HEK293 (cell line): ENCODE results near the gene PLAGL1.

Experiments
- CTCF ChIA-PET: fragments of 350-600 bp; formaldehyde crosslinking; extraction: SDS; loops from one replicate; lab custom pipeline; 2021; ENCODE audit warnings: antibody characterized with exemption; lab: Yijun Ruan, JAX
- POLR2A ChIA-PET: fragments of 300-600 bp; formaldehyde crosslinking; extraction: SDS; loops from one replicate; lab custom pipeline; 2020; ENCODE audit warnings: antibody characterized with exemption, inconsistent platforms; lab: Yijun Ruan, JAX
- H3K27ac ChIP-seq: fragments of 200-500 bp; sonication (Bioruptor generic); 2 replicates; pipeline ENCODE4 v1.5.1; 2014; ENCODE audit warnings: low read depth, low read length, control low read depth, inconsistent platforms; ENCODE audit errors: extremely low read depth
- H3K36me3 ChIP-seq, 2 experiments: fragments of 200-500 bp in 1 of 2; sonication (Bioruptor generic) in 1 of 2; 1 replicate in 1 of 2; 2 replicates in 1 of 2; pipeline ENCODE4 v1.5.1; 2014 to 2017; ENCODE audit warnings: inconsistent platforms in 2 of 2, low read length in 2 of 2; ENCODE audit not compliant: control insufficient read depth in 2 of 2, insufficient read depth in 1 of 2
- H3K4me1 ChIP-seq: fragments of 200-500 bp; sonication (Bioruptor generic); 2 replicates; pipeline ENCODE4 v1.5.1; 2014; ENCODE audit warnings: mild to moderate bottlenecking, low read length, inconsistent platforms; ENCODE audit not compliant: control insufficient read depth, insufficient read depth
- H3K4me3 ChIP-seq: 2 replicates; pipeline ENCODE4 v1.5.1; 2011; ENCODE audit warnings: low read depth, mild to moderate bottlenecking, control low read depth, low read length, moderate library complexity
- H3K9me3 ChIP-seq: fragments of 200-500 bp; sonication (Bioruptor generic); 2 replicates; pipeline ENCODE4 v1.5.1; 2014; ENCODE audit warnings: low read depth, low read length, inconsistent platforms; ENCODE audit not compliant: control insufficient read depth, insufficient read depth
- KLF9 ChIP-seq: fragments of 450-650 bp; formaldehyde crosslinking; IDR thresholded peaks from 2 replicates; pipeline ENCODE4 v1.5.1; 2016; ENCODE audit warnings: missing biosample characterization, missing genetic modification characterization, low read depth
- MZF1 ChIP-seq: fragments of 450-650 bp; formaldehyde crosslinking; IDR thresholded peaks from 2 replicates; pipeline ENCODE4 v1.5.1; 2017; ENCODE audit warnings: missing biosample characterization, missing genetic modification characterization, borderline replicate concordance
- ZBTB7A ChIP-seq: fragments of 450-650 bp; formaldehyde crosslinking; IDR thresholded peaks from 2 replicates; pipeline ENCODE4 v1.5.1; 2016; ENCODE audit warnings: low read depth, missing biosample characterization, missing genetic modification characterization
- ZEB2 ChIP-seq: fragments of 450-650 bp; formaldehyde crosslinking; IDR thresholded peaks from 2 replicates; pipeline ENCODE4 v1.5.1; 2016; ENCODE audit warnings: missing biosample characterization, missing genetic modification characterization
- ZFP41 ChIP-seq: fragments of 450-650 bp; formaldehyde crosslinking; IDR thresholded peaks from 2 replicates; pipeline ENCODE4 v1.5.1; 2016; ENCODE audit warnings: missing biosample characterization, missing genetic modification characterization, borderline replicate concordance
- ZNF157 ChIP-seq: fragments of 450-650 bp; formaldehyde crosslinking; IDR thresholded peaks from 2 replicates; pipeline ENCODE4 v1.5.1; 2016; ENCODE audit warnings: missing biosample characterization, missing genetic modification characterization
- ZNF221 ChIP-seq: fragments of 450-650 bp; formaldehyde crosslinking; IDR thresholded peaks from 2 replicates; pipeline ENCODE4 v1.5.1; 2017; ENCODE audit warnings: missing biosample characterization, missing genetic modification characterization, borderline replicate concordance
- ZNF341 ChIP-seq: fragments of 450-650 bp; formaldehyde crosslinking; IDR thresholded peaks from 2 replicates; pipeline ENCODE4; 2016; ENCODE audit warnings: low read depth, missing biosample characterization, missing genetic modification characterization
- ZNF426 ChIP-seq: fragments of 450-650 bp; formaldehyde crosslinking; IDR thresholded peaks from 2 replicates; pipeline ENCODE4 v1.5.1; 2017; ENCODE audit warnings: missing biosample characterization, missing genetic modification characterization, mild to moderate bottlenecking, inconsistent platforms, moderate library complexity
- ZNF513 ChIP-seq: fragments of 450-650 bp; IDR thresholded peaks from 2 replicates; pipeline ENCODE4 v1.5.1; 2018; ENCODE audit warnings: missing biosample characterization, missing genetic modification characterization
- ZNF518A ChIP-seq: fragments of 450-650 bp; formaldehyde crosslinking; conservative IDR thresholded peaks from 2 replicates; pipeline ENCODE4 v1.5.1; 2016; ENCODE audit warnings: low read depth, missing biosample characterization, missing genetic modification characterization
- ZNF626 ChIP-seq: fragments of 450-650 bp; sonication (Bioruptor Pico); formaldehyde crosslinking; IDR thresholded peaks from 2 replicates; pipeline ENCODE4 v1.5.1; 2018; ENCODE audit warnings: missing biosample characterization, missing genetic modification characterization, inconsistent platforms
- ZNF701 ChIP-seq: fragments of 450-650 bp; formaldehyde crosslinking; IDR thresholded peaks from 2 replicates; pipeline ENCODE4 v1.5.1; 2016; ENCODE audit warnings: missing biosample characterization, missing genetic modification characterization
- ZNF830 ChIP-seq: fragments of 450-650 bp; IDR thresholded peaks from 2 replicates; pipeline ENCODE4 v1.5.0; 2018; ENCODE audit warnings: missing biosample characterization, missing genetic modification characterization, low read depth, mild to moderate bottlenecking, moderate library complexity
- ZNF837 ChIP-seq: fragments of 450-650 bp; formaldehyde crosslinking; IDR thresholded peaks from 2 replicates; pipeline ENCODE4 v1.5.1; 2016; ENCODE audit warnings: missing biosample characterization, missing genetic modification characterization
- TF ChIP-seq, protein P1 (sequence below): fragments of 450-650 bp; formaldehyde crosslinking; IDR thresholded peaks from 2 replicates; pipeline ENCODE4 v1.5.1; 2017; ENCODE audit warnings: missing biosample characterization, missing genetic modification characterization
- TF ChIP-seq, protein P2 (sequence below): fragments of 450-650 bp; formaldehyde crosslinking; IDR thresholded peaks from 2 replicates; pipeline ENCODE4 v1.5.1; 2017; ENCODE audit warnings: missing biosample characterization, missing genetic modification characterization

PLAGL1 gene

DNA sequence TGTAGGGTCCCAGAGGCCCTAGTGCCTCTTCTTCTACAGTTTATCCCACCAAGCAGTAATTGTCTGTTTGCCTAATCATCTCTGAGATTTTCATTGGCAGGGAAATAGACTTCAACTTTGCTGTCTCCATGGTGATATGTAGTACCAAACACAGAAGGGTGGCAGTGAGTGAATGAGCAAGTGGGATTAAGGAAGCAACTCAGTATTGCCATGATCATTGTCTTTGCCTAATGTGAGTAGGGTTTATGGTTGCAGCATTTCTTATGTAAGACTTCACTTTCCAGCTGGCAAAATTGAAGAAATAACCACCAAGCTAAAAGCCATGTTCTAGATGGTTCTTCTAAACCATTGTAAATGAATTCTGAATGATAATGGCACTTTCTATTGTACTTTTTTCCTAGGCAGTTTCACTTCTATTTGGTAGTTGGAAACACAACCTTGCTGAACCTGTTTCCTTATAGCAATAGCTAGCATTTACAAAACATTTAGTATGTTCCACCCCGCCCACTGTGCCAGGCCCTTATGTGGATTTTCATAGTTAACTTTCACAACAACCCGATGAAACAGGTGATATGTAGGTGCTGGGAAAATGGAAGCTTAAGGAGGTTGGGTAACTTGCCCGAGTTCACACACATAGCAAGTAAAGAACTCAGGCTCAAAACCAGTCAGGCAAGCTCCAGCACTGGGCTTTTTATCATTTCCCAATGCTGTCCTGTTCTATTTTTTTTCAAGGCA, 111.8 kb downstream of the PLAGL1 start:
- POLR2A ChIA-PET, result no interaction called here

DNA sequence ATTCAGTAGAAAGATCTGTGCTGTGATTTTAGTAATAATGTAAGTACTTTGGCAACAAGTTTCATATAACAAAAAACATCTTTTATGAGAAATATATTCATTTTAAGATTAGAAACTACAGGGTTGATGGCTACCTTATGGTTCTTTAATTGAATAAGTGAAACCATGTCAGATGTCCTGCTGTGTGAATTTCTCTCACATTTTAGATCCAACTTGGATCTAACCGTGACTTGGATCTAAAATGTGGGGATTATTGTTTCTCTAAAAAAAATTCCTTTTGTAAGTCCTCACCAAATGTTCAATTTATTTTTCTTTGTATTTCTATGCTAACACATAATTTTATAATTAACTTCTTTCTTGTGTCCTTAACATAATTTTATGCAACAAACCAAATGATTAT, 113.4 kb downstream of the PLAGL1 start:
- POLR2A ChIA-PET, result no interaction called here
- no peak for TF ChIP-seq ZNF830 (tag by site-specific recombination)
- no peak for TF ChIP-seq ZNF513
- no peak for TF ChIP-seq KLF9 (tag by site-specific recombination)
- no peak for TF ChIP-seq ZEB2 (tag by site-specific recombination)
- TF ChIP-seq ZNF221 (tag by site-specific recombination), result no peak
- TF ChIP-seq ZNF341 (tag by site-specific recombination), result no peak
- no peak for TF ChIP-seq ZNF426
- TF ChIP-seq, protein P1, sequence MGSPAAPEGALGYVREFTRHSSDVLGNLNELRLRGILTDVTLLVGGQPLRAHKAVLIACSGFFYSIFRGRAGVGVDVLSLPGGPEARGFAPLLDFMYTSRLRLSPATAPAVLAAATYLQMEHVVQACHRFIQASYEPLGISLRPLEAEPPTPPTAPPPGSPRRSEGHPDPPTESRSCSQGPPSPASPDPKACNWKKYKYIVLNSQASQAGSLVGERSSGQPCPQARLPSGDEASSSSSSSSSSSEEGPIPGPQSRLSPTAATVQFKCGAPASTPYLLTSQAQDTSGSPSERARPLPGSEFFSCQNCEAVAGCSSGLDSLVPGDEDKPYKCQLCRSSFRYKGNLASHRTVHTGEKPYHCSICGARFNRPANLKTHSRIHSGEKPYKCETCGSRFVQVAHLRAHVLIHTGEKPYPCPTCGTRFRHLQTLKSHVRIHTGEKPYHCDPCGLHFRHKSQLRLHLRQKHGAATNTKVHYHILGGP (tag by site-specific recombination), result no peak
- TF ChIP-seq ZNF701 (tag by site-specific recombination), result no peak
- no peak for TF ChIP-seq ZNF518A (tag by site-specific recombination)
- no peak for TF ChIP-seq MZF1 (tag by site-specific recombination)
- TF ChIP-seq ZNF157, result no peak
- CTCF ChIA-PET, result no interaction called here
- no peak overlapping the region for H3K27ac ChIP-seq
- H3K9me3 ChIP-seq, result no peaks in the 10 kb centered on the region
- H3K36me3 ChIP-seq, result no peaks in the 10 kb centered on the region
- no peaks in the 10 kb centered on the region for H3K4me1 ChIP-seq
- H3K4me3 ChIP-seq, result no peak overlapping the region

More for the DNA sequence above, 111.8 kb downstream of the PLAGL1 start:
- Histone ChIP-seq H3K4me1 (no peaks in the 10 kb centered on the region), H3K4me3 (no peak overlapping the region), H3K27ac (no peak overlapping the region), H3K9me3 (no peaks in the 10 kb centered on the region), H3K36me3 (no peaks in the 10 kb centered on the region)
- CTCF ChIA-PET, result interaction anchor here (0.6 to 0.8 kb wide), 2 partner anchors 44 to 734 kb away, joined by 3 to 4 read pairs; no protein-coding TSS in a partner anchor
- TF ChIP-seq ZBTB7A (tag by site-specific recombination), result no peak
- no peak for TF ChIP-seq ZNF626 (tag by site-specific recombination)
- TF ChIP-seq ZNF837 (tag by site-specific recombination), result no peak
- no peak for TF ChIP-seq ZFP41 (tag by site-specific recombination)
- TF ChIP-seq ZNF157, result no peak
- no peak for TF ChIP-seq MZF1 (tag by site-specific recombination)
- TF ChIP-seq, protein P2, sequence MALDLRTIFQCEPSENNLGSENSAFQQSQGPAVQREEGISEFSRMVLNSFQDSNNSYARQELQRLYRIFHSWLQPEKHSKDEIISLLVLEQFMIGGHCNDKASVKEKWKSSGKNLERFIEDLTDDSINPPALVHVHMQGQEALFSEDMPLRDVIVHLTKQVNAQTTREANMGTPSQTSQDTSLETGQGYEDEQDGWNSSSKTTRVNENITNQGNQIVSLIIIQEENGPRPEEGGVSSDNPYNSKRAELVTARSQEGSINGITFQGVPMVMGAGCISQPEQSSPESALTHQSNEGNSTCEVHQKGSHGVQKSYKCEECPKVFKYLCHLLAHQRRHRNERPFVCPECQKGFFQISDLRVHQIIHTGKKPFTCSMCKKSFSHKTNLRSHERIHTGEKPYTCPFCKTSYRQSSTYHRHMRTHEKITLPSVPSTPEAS (tag by site-specific recombination), result no peak
